ENCODE data around the gene HDLBP. TPM values are rescaled to one million over a fixed set of nuclear protein-coding genes. Genes with fewer than 3 reads are reported as not detected.

The HDLBP gene
- total and polyA plus RNA-seq, 2 of the 4 experiments (the other 2 are of a cell fraction): 648 to 1,165 TPM

DNA sequence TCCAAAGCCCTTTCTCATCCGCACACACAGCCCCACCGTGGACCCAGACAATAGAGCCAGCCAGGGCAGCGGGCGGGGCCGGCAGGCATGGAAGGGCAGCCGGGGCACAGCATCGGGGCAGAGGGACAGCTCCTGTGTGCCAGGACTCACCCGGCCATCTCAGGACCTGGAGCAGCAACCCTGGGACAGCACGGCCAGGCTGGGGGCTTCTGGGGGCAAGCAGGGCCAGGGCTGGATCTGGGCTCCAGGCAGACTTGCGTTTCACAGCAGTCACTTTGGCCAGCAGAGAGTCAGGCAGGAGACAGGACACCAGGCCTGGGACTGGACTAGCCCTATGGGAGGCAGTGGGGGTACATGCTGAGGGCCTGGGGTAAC lies 111.5 kb downstream of the HDLBP start:
- WGBS, 2 experiments (ENCODE audit: extremely low coverage in 2 of 2, insufficient read length in 1 of 2): 84% methylated on average over 9 of the region's 10 CpGs; no CpG with 5 or more reads in 1 of the 2 experiments
- Histone ChIP-seq H3K18ac (ENCODE audit: low read depth, low read length) (no peak overlapping the region), H3K9me1 (ENCODE audit: insufficient read depth, low read length) (no peaks in the 10 kb centered on the region), H3K4me1 (ENCODE audit: control insufficient read depth, insufficient read depth, low read length) (no peaks in the 10 kb centered on the region), H2AK9ac (replicated peaks; ENCODE audit: low read depth, low read length, poor library complexity) (peak overlapping the region; percentile 55), H3K79me1 (ENCODE audit: low read depth in 1 of 2, low read length in 2 of 2) (no peaks in the 10 kb centered on the region), H2BK15ac (ENCODE audit: low read depth, low read length) (no peak overlapping the region), H2BK20ac (ENCODE audit: low read depth, low read length) (no peak overlapping the region), H2BK5ac (ENCODE audit: low read depth, low read length, poor library complexity, severe bottlenecking) (no peak overlapping the region), H3K27me3 (ENCODE audit: control insufficient read depth, insufficient read depth, low read length) (peaks cover 4% of the 10 kb centered on the region), H4K20me1 (ENCODE audit: insufficient read depth, low read length) (no peaks in the 10 kb centered on the region), H3K4me2 (ENCODE audit: low read depth, low read length) (no peak overlapping the region), H3K27ac (ENCODE audit: insufficient read depth, low read length) (no peak overlapping the region), H4K91ac (ENCODE audit: insufficient read depth, low read depth, low read length) (no peak overlapping the region), H3K4me3 (ENCODE audit: insufficient read depth, low read depth, low read length) (no peak overlapping the region), H3K56ac (ENCODE audit: extremely low read depth, insufficient read depth, low read length) (no peak overlapping the region), H3K23ac (ENCODE audit: low read depth, low read length) (no peak overlapping the region), H3K9me3 (ENCODE audit: control insufficient read depth, insufficient read depth, low read length) (no peaks in the 10 kb centered on the region), H3K36me3 (ENCODE audit: control insufficient read depth, insufficient read depth, low read length) (no peaks in the 10 kb centered on the region), H4K5ac (ENCODE audit: low read depth, low read length) (no peak overlapping the region), H3K14ac (replicated peaks; ENCODE audit: low read depth, low read length) (no peak overlapping the region), H2BK120ac (ENCODE audit: low read depth, low read length) (no peak overlapping the region), H4K8ac (ENCODE audit: low read depth in 2 of 2, low read length in 2 of 2) (no peak overlapping the region), H3K9ac (ENCODE audit: low read depth, low read length) (no peak overlapping the region), H3K4ac (ENCODE audit: low read depth, low read length) (no peak overlapping the region), H2AK5ac (ENCODE audit: low read depth, low read length) (no peak overlapping the region), H2AFZ (replicated peaks; ENCODE audit: low read length, poor library complexity) (no peak overlapping the region)
- no peak for DNase-seq
- no peak for ATAC-seq (ENCODE audit: low read depth)
- POLR2A ChIA-PET (ENCODE audit: unreplicated experiment): no interaction called here
- BruUV-seq (replicated peaks): no TSS peak
- CTCF ChIA-PET: no interaction called here
- in situ Hi-C loops (cut with MboI; ENCODE audit: low sequenced_read_pairs) (no loop called here), dilution Hi-C loops (cut with HindIII; ENCODE audit: low sequenced_read_pairs, unreplicated experiment) (no loop called here), intact Hi-C loops (cut with micrococcal nuclease) (no loop called here)
- TF ChIP-seq RCOR1 (IDR thresholded peaks at IDR 0.05; ENCODE audit: insufficient replicate concordance, low read length) (no peak), BHLHE40 (IDR thresholded peaks at IDR 0.05; ENCODE audit: low read depth, low read length) (no peak), MXI1 (IDR thresholded peaks at IDR 0.05; ENCODE audit: borderline replicate concordance, low read depth, low read length) (no peak), SMC3 (IDR thresholded peaks at IDR 0.05; ENCODE audit: low read depth, low read length) (no peak), MAFK (IDR thresholded peaks at IDR 0.05; ENCODE audit: low read depth, low read length) (no peak), POLR2A (IDR thresholded peaks at IDR 0.05; ENCODE audit: low read depth, low read length) (no peak), NFE2L2 (IDR thresholded peaks at IDR 0.05; ENCODE audit: low read depth, low read length) (no peak), CEBPB (IDR thresholded peaks at IDR 0.05; ENCODE audit: low read depth, low read length) (no peak), FOS (IDR thresholded peaks at IDR 0.05; ENCODE audit: low read depth, low read length) (no peak)
- TF ChIP-seq, protein P1, sequence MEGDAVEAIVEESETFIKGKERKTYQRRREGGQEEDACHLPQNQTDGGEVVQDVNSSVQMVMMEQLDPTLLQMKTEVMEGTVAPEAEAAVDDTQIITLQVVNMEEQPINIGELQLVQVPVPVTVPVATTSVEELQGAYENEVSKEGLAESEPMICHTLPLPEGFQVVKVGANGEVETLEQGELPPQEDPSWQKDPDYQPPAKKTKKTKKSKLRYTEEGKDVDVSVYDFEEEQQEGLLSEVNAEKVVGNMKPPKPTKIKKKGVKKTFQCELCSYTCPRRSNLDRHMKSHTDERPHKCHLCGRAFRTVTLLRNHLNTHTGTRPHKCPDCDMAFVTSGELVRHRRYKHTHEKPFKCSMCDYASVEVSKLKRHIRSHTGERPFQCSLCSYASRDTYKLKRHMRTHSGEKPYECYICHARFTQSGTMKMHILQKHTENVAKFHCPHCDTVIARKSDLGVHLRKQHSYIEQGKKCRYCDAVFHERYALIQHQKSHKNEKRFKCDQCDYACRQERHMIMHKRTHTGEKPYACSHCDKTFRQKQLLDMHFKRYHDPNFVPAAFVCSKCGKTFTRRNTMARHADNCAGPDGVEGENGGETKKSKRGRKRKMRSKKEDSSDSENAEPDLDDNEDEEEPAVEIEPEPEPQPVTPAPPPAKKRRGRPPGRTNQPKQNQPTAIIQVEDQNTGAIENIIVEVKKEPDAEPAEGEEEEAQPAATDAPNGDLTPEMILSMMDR (conservative IDR thresholded peaks at IDR 0.05; ENCODE audit: low read depth, low read length): no peak
